Central memory CD4-positive, alpha-beta T cell (primary cell): ENCODE data around the gene HNMT.
"Not testable (repeated sequence)": the region's sequence is repeated elsewhere in the genome, so short reads cannot be mapped to it uniquely, and the experiment has no call there.

ENCODE experiments used
- DNase-seq: peaks from one replicate; pipeline ENCODE4 v3.0.0; 2022

The HNMT gene

GRCh38 chr2:138015494-138015893 is 51.2 kb downstream of the HNMT start:
- no peak for DNase-seq

GRCh38 chr2:138016351-138017087 is 52.2 kb downstream of the HNMT start:
- no peak for DNase-seq

GRCh38 chr2:138017824-138018223 is 53.6 kb downstream of the HNMT start:
- DNase-seq: no peak

- no peak for DNase-seq
These were observed 54.8 kb downstream of the HNMT start for GRCh38 chr2:138018866-138019688.

- no peak for DNase-seq
These were observed 56.2 kb downstream of the HNMT start for GRCh38 chr2:138020432-138020831.

- no peak for DNase-seq
These were observed 56.9 kb downstream of the HNMT start for GRCh38 chr2:138021154-138021553.

- no peak for DNase-seq
These were observed 59.0 kb downstream of the HNMT start for GRCh38 chr2:138023298-138023697.

- no peak for DNase-seq
These were observed 59.7 kb downstream of the HNMT start for GRCh38 chr2:138023976-138024375.

- no peak for DNase-seq
These were observed 62.1 kb downstream of the HNMT start for GRCh38 chr2:138026111-138027020.

GRCh38 chr2:138028538-138028937 is 64.3 kb downstream of the HNMT start:
- no peak for DNase-seq

- no peak for DNase-seq
These were observed 65.0 kb downstream of the HNMT start for GRCh38 chr2:138029276-138029675.

GRCh38 chr2:138030459-138030858 is 66.2 kb downstream of the HNMT start:
- no peak for DNase-seq

GRCh38 chr2:138032334-138032733 is 68.1 kb downstream of the HNMT start:
- DNase-seq: no peak

GRCh38 chr2:138034536-138034935 is 70.3 kb downstream of the HNMT start:
- no peak for DNase-seq

- no peak for DNase-seq
These were observed 71.4 kb downstream of the HNMT start for GRCh38 chr2:138035608-138036217.

- no peak for DNase-seq
These were observed 72.2 kb downstream of the HNMT start for GRCh38 chr2:138036522-138036921.

- no peak for DNase-seq
These were observed 72.8 kb downstream of the HNMT start for GRCh38 chr2:138037090-138037489.

- no peak for DNase-seq
These were observed 76.3 kb downstream of the HNMT start for GRCh38 chr2:138040616-138041015.

GRCh38 chr2:138042311-138042710 is 78.0 kb downstream of the HNMT start:
- DNase-seq: no peak

GRCh38 chr2:138043588-138043987 is 79.3 kb downstream of the HNMT start:
- not testable (repeated sequence) for DNase-seq

GRCh38 chr2:138058427-138058826 is 94.2 kb downstream of the HNMT start:
- DNase-seq: no peak

GRCh38 chr2:138059487-138060300 is 95.4 kb downstream of the HNMT start:
- DNase-seq: no peak
